ENCODE results near the gene MED14.

DNA sequence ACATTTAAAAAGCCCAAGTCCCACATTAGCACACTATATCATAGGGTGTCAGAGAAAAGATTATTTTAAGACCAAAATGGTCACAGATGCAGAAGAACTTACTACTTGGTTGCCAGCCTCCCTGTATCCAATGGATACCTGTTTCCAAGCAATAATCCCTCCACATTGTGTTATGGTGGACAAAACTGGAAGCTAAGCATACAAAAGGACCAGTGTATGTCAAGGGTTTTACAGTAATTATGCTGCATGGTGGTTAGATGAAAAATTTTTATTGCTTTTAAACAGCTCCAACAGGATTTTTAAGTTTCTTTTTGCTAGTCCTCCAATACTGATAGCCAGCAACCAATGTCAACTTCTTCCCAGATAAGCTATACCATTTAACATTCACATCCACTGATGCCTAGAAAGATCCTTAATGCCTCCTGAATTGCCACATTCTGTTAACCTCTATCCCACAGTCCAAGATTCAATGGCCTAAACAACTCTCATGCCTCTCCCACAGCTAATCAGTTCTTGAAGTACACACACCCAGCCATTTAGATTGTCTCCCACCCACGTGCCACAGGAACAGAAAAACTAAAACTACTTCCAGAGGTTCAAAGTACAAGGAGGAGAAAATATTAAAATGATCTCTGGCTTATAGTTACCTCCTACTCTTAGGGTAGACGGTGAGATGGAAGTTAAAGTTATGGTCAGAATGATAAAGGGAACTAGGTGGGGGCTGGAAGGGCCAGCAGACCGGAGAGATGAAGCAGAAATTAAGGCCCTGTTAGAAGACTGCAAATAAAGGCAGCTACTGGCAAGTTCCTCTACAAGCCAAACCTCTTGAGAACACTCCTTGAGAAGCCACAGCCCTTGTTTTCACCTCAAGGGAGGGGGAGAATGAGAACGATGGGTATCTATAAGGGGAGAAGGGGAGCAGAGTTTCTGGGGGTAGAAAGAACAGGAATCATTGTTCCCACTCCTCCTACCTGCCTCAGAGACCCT is 5.5 kb downstream of the MED14 start:
- TF ChIP-seq, protein P1, sequence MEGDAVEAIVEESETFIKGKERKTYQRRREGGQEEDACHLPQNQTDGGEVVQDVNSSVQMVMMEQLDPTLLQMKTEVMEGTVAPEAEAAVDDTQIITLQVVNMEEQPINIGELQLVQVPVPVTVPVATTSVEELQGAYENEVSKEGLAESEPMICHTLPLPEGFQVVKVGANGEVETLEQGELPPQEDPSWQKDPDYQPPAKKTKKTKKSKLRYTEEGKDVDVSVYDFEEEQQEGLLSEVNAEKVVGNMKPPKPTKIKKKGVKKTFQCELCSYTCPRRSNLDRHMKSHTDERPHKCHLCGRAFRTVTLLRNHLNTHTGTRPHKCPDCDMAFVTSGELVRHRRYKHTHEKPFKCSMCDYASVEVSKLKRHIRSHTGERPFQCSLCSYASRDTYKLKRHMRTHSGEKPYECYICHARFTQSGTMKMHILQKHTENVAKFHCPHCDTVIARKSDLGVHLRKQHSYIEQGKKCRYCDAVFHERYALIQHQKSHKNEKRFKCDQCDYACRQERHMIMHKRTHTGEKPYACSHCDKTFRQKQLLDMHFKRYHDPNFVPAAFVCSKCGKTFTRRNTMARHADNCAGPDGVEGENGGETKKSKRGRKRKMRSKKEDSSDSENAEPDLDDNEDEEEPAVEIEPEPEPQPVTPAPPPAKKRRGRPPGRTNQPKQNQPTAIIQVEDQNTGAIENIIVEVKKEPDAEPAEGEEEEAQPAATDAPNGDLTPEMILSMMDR (IDR thresholded peaks at IDR 0.05; ENCODE audit: control extremely low read depth in 1 of 3, insufficient read depth in 1 of 3, low read depth in 1 of 3, low read length in 3 of 3), result no peak
- TF ChIP-seq EZH2 (IDR thresholded peaks at IDR 0.05; ENCODE audit: low read depth, low read length, severe bottlenecking) (no peak), POLR2A (IDR thresholded peaks at IDR 0.05; ENCODE audit: control extremely low read depth in 1 of 2, low read depth in 2 of 2, low read length in 2 of 2) (no peak), ZNF274 (IDR thresholded peaks at IDR 0.05; ENCODE audit: borderline replicate concordance, extremely low read depth, low read length) (no peak), KDM5A (IDR thresholded peaks at IDR 0.05; ENCODE audit: low read length) (no peak), SP1 (IDR thresholded peaks at IDR 0.05; ENCODE audit: low read depth, low read length) (no peak), TAF1 (IDR thresholded peaks at IDR 0.05; ENCODE audit: low read depth, low read length) (no peak), CHD1 (IDR thresholded peaks at IDR 0.05; ENCODE audit: low read depth, low read length) (no peak), SRF (IDR thresholded peaks at IDR 0.05; ENCODE audit: low read depth, low read length) (no peak), BRCA1 (IDR thresholded peaks at IDR 0.05; ENCODE audit: low read depth, low read length) (no peak), POLR2AphosphoS5 (IDR thresholded peaks at IDR 0.05; ENCODE audit: low read depth, low read length) (no peak), SIRT6 (IDR thresholded peaks at IDR 0.05; ENCODE audit: low read length) (no peak), KDM4A (IDR thresholded peaks at IDR 0.05; ENCODE audit: low read depth, low read length, severe bottlenecking) (no peak)
- TF ChIP-seq, protein P2, sequence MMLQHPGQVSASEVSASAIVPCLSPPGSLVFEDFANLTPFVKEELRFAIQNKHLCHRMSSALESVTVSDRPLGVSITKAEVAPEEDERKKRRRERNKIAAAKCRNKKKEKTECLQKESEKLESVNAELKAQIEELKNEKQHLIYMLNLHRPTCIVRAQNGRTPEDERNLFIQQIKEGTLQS (IDR thresholded peaks at IDR 0.05; ENCODE audit: insufficient read depth, low read depth, low read length), result no peak
